IMR-90 (cell line): ENCODE results near the gene MCM6. TPM values are rescaled to one million over a fixed set of nuclear protein-coding genes. Genes with fewer than 3 reads are reported as not detected.

Experiments used
- ATAC-seq: fragments of 200-7000 bp; cut with Tn5 transposase; 2 replicates; pipeline ENCODE4 v1.9.1; 2020; ENCODE audit warnings: low read depth, mild to moderate bottlenecking, moderate library complexity
- BruUV-seq: library from RNA; stranded (reverse); fragments of 400-500 nt; replicated peaks from 2 replicates; lab custom pipeline; 2021; lab: Mats Ljungman, UMichigan
- CTCF ChIA-PET: fragments of 300-600 bp; formaldehyde crosslinking; extraction: SDS; loops from one replicate; lab custom pipeline; 2021; ENCODE audit warnings: antibody characterized with exemption; lab: Yijun Ruan, JAX
- POLR2A ChIA-PET: fragments of 300-600 bp; sonication (Branson Sonifier 250); formaldehyde crosslinking; loops from one replicate; lab custom pipeline; 2022; ENCODE audit warnings: antibody characterized with exemption; ENCODE audit not compliant: unreplicated experiment; lab: Charles Lee
- DNase-seq: peaks from one replicate; pipeline ENCODE4 v3.0.0; 2013
- H2AFZ ChIP-seq: replicated peaks from 2 replicates; pipeline ENCODE3; 2013; ENCODE audit warnings: low read length, mild to moderate bottlenecking; ENCODE audit not compliant: poor library complexity
- H2AK5ac ChIP-seq: 2 replicates; pipeline ENCODE4 v1.6.1; 2013; ENCODE audit warnings: low read depth, low read length, inconsistent platforms
- H2AK9ac ChIP-seq: replicated peaks from 2 replicates; pipeline ENCODE3; 2013; ENCODE audit warnings: mild to moderate bottlenecking, low read depth, low read length, moderate library complexity; ENCODE audit not compliant: poor library complexity
- H2BK120ac ChIP-seq: 2 replicates; pipeline ENCODE4 v1.6.1; 2013; ENCODE audit warnings: low read depth, low read length, inconsistent platforms
- H2BK15ac ChIP-seq: 3 replicates; pipeline ENCODE4 v1.6.1; 2013; ENCODE audit warnings: low read depth, low read length, inconsistent platforms
- H2BK20ac ChIP-seq: 2 replicates; pipeline ENCODE4 v1.6.1; 2013; ENCODE audit warnings: low read depth, mild to moderate bottlenecking, inconsistent platforms, low read length, moderate library complexity
- H2BK5ac ChIP-seq: 2 replicates; pipeline ENCODE4 v1.6.1; 2013; ENCODE audit warnings: mild to moderate bottlenecking, low read depth, low read length, inconsistent platforms; ENCODE audit not compliant: poor library complexity, severe bottlenecking
- H3K14ac ChIP-seq: replicated peaks from 2 replicates; pipeline ENCODE4 v1.6.1; 2013; ENCODE audit warnings: low read depth, low read length, inconsistent platforms
- H3K18ac ChIP-seq: 2 replicates; pipeline ENCODE4 v1.6.1; 2013; ENCODE audit warnings: low read depth, low read length, control low read depth
- H3K23ac ChIP-seq: 2 replicates; pipeline ENCODE4 v1.6.1; 2013; ENCODE audit warnings: low read depth, low read length, inconsistent platforms
- H3K27ac ChIP-seq: 2 replicates; pipeline ENCODE4 v1.5.1; 2013; ENCODE audit warnings: mild to moderate bottlenecking, control low read depth, low read length; ENCODE audit not compliant: insufficient read depth
- H3K27me3 ChIP-seq: 2 replicates; pipeline ENCODE4 v1.6.1; 2013; ENCODE audit warnings: low read length; ENCODE audit not compliant: control insufficient read depth, insufficient read depth
- H3K36me3 ChIP-seq: 2 replicates; pipeline ENCODE4 v1.6.1; 2013; ENCODE audit warnings: low read length, mixed read lengths; ENCODE audit not compliant: control insufficient read depth, insufficient read depth
- H3K4ac ChIP-seq: 2 replicates; pipeline ENCODE4 v1.6.1; 2013; ENCODE audit warnings: low read depth, low read length, inconsistent platforms
- H3K4me1 ChIP-seq: 2 replicates; pipeline ENCODE4 v1.6.1; 2013; ENCODE audit warnings: low read length, mixed read lengths; ENCODE audit not compliant: control insufficient read depth, insufficient read depth
- H3K4me2 ChIP-seq: 2 replicates; pipeline ENCODE4 v1.6.1; 2013; ENCODE audit warnings: low read depth, mild to moderate bottlenecking, control low read depth, low read length, moderate library complexity
- H3K4me3 ChIP-seq: 2 replicates; pipeline ENCODE4 v1.5.1; 2013; ENCODE audit warnings: low read depth, mild to moderate bottlenecking, control low read depth, low read length, moderate library complexity; ENCODE audit not compliant: insufficient read depth
- H3K56ac ChIP-seq: 2 replicates; pipeline ENCODE4 v1.6.1; 2013; ENCODE audit warnings: low read length, inconsistent platforms; ENCODE audit not compliant: insufficient read depth; ENCODE audit errors: extremely low read depth
- H3K79me1 ChIP-seq, 2 experiments: 2 replicates each; pipeline ENCODE4 v1.6.1; 2013; ENCODE audit warnings: low read length in 2 of 2, inconsistent platforms in 1 of 2, low read depth in 1 of 2
- H3K9ac ChIP-seq: 2 replicates; pipeline ENCODE4 v1.6.1; 2013; ENCODE audit warnings: low read depth, low read length, control low read depth
- H3K9me1 ChIP-seq: 2 replicates; pipeline ENCODE4 v1.6.1; 2013; ENCODE audit warnings: low read length, inconsistent platforms; ENCODE audit not compliant: insufficient read depth
- H3K9me3 ChIP-seq: 2 replicates; pipeline ENCODE4 v1.6.1; 2013; ENCODE audit warnings: low read length; ENCODE audit not compliant: control insufficient read depth, insufficient read depth
- H4K20me1 ChIP-seq: 2 replicates; pipeline ENCODE4 v1.6.1; 2013; ENCODE audit warnings: low read length, inconsistent platforms; ENCODE audit not compliant: insufficient read depth
- H4K5ac ChIP-seq: 2 replicates; pipeline ENCODE4 v1.6.1; 2013; ENCODE audit warnings: mild to moderate bottlenecking, low read depth, low read length, control low read depth
- H4K8ac ChIP-seq, 2 experiments: 2 replicates each; pipeline ENCODE4 v1.6.1; 2013; ENCODE audit warnings: low read depth in 2 of 2, low read length in 2 of 2, control low read depth in 1 of 2, inconsistent platforms in 1 of 2
- H4K91ac ChIP-seq: 2 replicates; pipeline ENCODE4 v1.6.1; 2013; ENCODE audit warnings: low read depth, low read length, inconsistent platforms; ENCODE audit not compliant: insufficient read depth
- BHLHE40 ChIP-seq: fragments of 150-350 bp; IDR thresholded peaks from 2 replicates; pipeline ENCODE4 v1.6.1; 2016; ENCODE audit warnings: mild to moderate bottlenecking, low read depth, low read length
- CEBPB ChIP-seq: IDR thresholded peaks from 2 replicates; pipeline ENCODE4 v1.6.1; 2012; ENCODE audit warnings: low read depth, low read length, improper control_type of control experiment
- CHD1 ChIP-seq: IDR thresholded peaks from 2 replicates; pipeline ENCODE4 v1.6.1; 2012; ENCODE audit warnings: low read depth, low read length, improper control_type of control experiment
- FOS ChIP-seq: fragments of 150-350 bp; IDR thresholded peaks from 2 replicates; pipeline ENCODE4 v1.6.1; 2016; ENCODE audit warnings: low read depth, low read length
- MAFK ChIP-seq: IDR thresholded peaks from 2 replicates; pipeline ENCODE4 v1.6.1; 2012; ENCODE audit warnings: low read depth, low read length, improper control_type of control experiment
- MAZ ChIP-seq: IDR thresholded peaks from 2 replicates; pipeline ENCODE4 v1.6.1; 2012; ENCODE audit warnings: low read depth, mild to moderate bottlenecking, low read length, improper control_type of control experiment, moderate library complexity, borderline replicate concordance
- MXI1 ChIP-seq: IDR thresholded peaks from 2 replicates; pipeline ENCODE4 v1.6.1; 2012; ENCODE audit warnings: low read depth, mild to moderate bottlenecking, low read length, moderate library complexity, borderline replicate concordance
- NFE2L2 ChIP-seq: fragments of 150-350 bp; IDR thresholded peaks from 2 replicates; pipeline ENCODE4 v1.6.1; 2016; ENCODE audit warnings: low read depth, mild to moderate bottlenecking, low read length
- POLR2A ChIP-seq: IDR thresholded peaks from 2 replicates; pipeline ENCODE4 v1.6.1; 2012; ENCODE audit warnings: mild to moderate bottlenecking, low read depth, low read length
- RAD21 ChIP-seq: IDR thresholded peaks from 2 replicates; pipeline ENCODE4 v1.6.1; 2012; ENCODE audit warnings: low read length, improper control_type of control experiment
- RCOR1 ChIP-seq: IDR thresholded peaks from 2 replicates; pipeline ENCODE4 v1.6.1; 2012; ENCODE audit warnings: mild to moderate bottlenecking, low read length, improper control_type of control experiment; ENCODE audit not compliant: insufficient replicate concordance
- RFX5 ChIP-seq: IDR thresholded peaks from 2 replicates; pipeline ENCODE4 v1.8.0; 2012; ENCODE audit warnings: low read depth, mild to moderate bottlenecking, low read length, moderate library complexity
- SMC3 ChIP-seq: fragments of 150-350 bp; IDR thresholded peaks from 2 replicates; pipeline ENCODE4 v1.6.1; 2016; ENCODE audit warnings: low read depth, mild to moderate bottlenecking, antibody characterized with exemption, low read length, moderate library complexity
- WGBS, 2 experiments: methylation state at CpG; one replicate each; pipeline versions ENCODE4 v1.1.5 to v1.1.7; 2013; ENCODE audit warnings: missing lambda C conversion rate in 2 of 2; ENCODE audit not compliant: insufficient read length in 1 of 2; ENCODE audit errors: extremely low coverage in 2 of 2; 5-methylcytosine and 5-hydroxymethylcytosine counted together
- dilution Hi-C: fragments of 300-500 bp; cut with HindIII; formaldehyde crosslinking; loops from one replicate; pipeline ENCODE4 v1.14.3; 2018; ENCODE audit warnings: low sequenced_read_pairs; ENCODE audit not compliant: unreplicated experiment
- in situ Hi-C: fragments of 300-500 bp; cut with MboI; formaldehyde crosslinking; loops from 3 replicates; pipeline ENCODE4 v1.14.3; 2019; ENCODE audit warnings: low sequenced_read_pairs, inconsistent platforms, mixed read lengths
- intact Hi-C: fragments of 100-400 bp; cut with micrococcal nuclease; formaldehyde crosslinking; loops from 2 replicates; pipeline ENCODE4 v1.10.0; 2022
- polyA plus RNA-seq, 3 experiments: library from polyadenylated mRNA; depleted of rRNA; stranded (reverse); fragments of >200 nt; gene quantifications; 2 replicates each; pipeline ENCODE4 v1.2.3, GENCODE V29; 2012; ENCODE audit warnings: low replicate concordance in 1 of 3
- total RNA-seq: library from RNA; depleted of rRNA; stranded (reverse); fragments of >200 nt; gene quantifications from 2 replicates; pipeline ENCODE4 v1.2.3, GENCODE V29; 2012
- TF ChIP-seq, protein P1 (sequence below): fragments of 150-350 bp; IDR thresholded peaks from 2 replicates; pipeline ENCODE4 v1.6.1; 2016; ENCODE audit warnings: low read depth, mild to moderate bottlenecking, low read length, moderate library complexity, borderline replicate concordance
- TF ChIP-seq, protein P2 (sequence below): fragments of 150-350 bp; IDR thresholded peaks from 2 replicates; pipeline ENCODE4 v1.6.1; 2017; ENCODE audit warnings: mild to moderate bottlenecking, antibody characterized with exemption, low read length, low read depth
- TF ChIP-seq, protein P3 (sequence below): conservative IDR thresholded peaks from 2 replicates; pipeline ENCODE4 v1.5.1; 2012; ENCODE audit warnings: mild to moderate bottlenecking, low read depth, low read length, improper control_type of control experiment

MCM6 gene
- total and polyA plus RNA-seq, 2 of the 4 experiments (the other 2 are of a cell fraction) = 21.4 to 29.6 TPM

DNA sequence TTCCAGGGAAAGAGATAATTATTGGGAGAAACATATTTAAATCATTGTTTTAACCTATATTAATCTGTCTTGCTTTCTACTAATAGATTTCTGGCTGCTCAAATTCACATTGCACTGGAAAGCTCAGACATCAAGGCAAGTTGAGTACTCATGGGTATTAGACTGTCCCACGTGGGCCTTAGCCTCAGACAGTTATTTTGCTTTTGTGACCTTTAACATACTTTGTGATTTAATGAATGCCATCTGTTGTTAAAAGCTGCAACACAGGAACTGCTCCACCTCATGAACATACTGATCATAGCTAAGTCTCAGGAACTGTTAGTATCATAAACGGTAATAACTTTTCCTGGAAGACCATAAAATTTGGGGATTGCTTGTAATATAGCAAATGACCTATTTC lies 36.5 kb downstream of the MCM6 start:
- Histone ChIP-seq H3K9ac (no peak overlapping the region), H3K4ac (no peak overlapping the region), H2AK9ac (no peak overlapping the region), H3K4me3 (no peak overlapping the region), H4K5ac (no peak overlapping the region), H3K9me1 (peaks cover 3% of the 10 kb centered on the region), H4K8ac (no peak overlapping the region; a peak in 1 of 4 replicates), H3K27me3 (no peaks in the 10 kb centered on the region), H4K20me1 (no peaks in the 10 kb centered on the region), H3K14ac (no peak overlapping the region), H3K23ac (no peak overlapping the region), H4K91ac (no peak overlapping the region), H3K4me2 (peak overlapping the region; percentile 18; the same call in 1 of the 2 replicates), H2AK5ac (no peak overlapping the region), H3K18ac (no peak overlapping the region), H3K27ac (no peak overlapping the region), H2BK5ac (no peak overlapping the region), H3K56ac (no peak overlapping the region), H3K9me3 (no peaks in the 10 kb centered on the region), H3K36me3 (peaks cover 4% of the 10 kb centered on the region), H2BK15ac (no peak overlapping the region), H3K4me1 (peaks cover 5% of the 10 kb centered on the region), H2BK120ac (no peak overlapping the region), H2BK20ac (no peak overlapping the region), H2AFZ (no peak overlapping the region), H3K79me1 (no peaks in the 10 kb centered on the region)
- intact Hi-C loops (loop anchor here (2.0 kb wide), 1 partner anchor 19 kb away; no protein-coding TSS in a partner anchor), dilution Hi-C loops (no loop called here), in situ Hi-C loops (no loop called here)
- DNase-seq (peak; percentile 86), ATAC-seq (peak; percentile 88)
- TF ChIP-seq POLR2A = no peak
- TF ChIP-seq BHLHE40 = no peak
- no peak for TF ChIP-seq RAD21
- TF ChIP-seq, protein P1, sequence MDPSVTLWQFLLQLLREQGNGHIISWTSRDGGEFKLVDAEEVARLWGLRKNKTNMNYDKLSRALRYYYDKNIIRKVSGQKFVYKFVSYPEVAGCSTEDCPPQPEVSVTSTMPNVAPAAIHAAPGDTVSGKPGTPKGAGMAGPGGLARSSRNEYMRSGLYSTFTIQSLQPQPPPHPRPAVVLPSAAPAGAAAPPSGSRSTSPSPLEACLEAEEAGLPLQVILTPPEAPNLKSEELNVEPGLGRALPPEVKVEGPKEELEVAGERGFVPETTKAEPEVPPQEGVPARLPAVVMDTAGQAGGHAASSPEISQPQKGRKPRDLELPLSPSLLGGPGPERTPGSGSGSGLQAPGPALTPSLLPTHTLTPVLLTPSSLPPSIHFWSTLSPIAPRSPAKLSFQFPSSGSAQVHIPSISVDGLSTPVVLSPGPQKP = no peak
- TF ChIP-seq FOS = no peak
- TF ChIP-seq RCOR1 = no peak
- TF ChIP-seq, protein P2, sequence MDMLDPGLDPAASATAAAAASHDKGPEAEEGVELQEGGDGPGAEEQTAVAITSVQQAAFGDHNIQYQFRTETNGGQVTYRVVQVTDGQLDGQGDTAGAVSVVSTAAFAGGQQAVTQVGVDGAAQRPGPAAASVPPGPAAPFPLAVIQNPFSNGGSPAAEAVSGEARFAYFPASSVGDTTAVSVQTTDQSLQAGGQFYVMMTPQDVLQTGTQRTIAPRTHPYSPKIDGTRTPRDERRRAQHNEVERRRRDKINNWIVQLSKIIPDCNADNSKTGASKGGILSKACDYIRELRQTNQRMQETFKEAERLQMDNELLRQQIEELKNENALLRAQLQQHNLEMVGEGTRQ = peak; percentile 85
- no peak for TF ChIP-seq CEBPB
- no peak for TF ChIP-seq MAFK
- TF ChIP-seq CHD1 = no peak
- TF ChIP-seq, protein P3, sequence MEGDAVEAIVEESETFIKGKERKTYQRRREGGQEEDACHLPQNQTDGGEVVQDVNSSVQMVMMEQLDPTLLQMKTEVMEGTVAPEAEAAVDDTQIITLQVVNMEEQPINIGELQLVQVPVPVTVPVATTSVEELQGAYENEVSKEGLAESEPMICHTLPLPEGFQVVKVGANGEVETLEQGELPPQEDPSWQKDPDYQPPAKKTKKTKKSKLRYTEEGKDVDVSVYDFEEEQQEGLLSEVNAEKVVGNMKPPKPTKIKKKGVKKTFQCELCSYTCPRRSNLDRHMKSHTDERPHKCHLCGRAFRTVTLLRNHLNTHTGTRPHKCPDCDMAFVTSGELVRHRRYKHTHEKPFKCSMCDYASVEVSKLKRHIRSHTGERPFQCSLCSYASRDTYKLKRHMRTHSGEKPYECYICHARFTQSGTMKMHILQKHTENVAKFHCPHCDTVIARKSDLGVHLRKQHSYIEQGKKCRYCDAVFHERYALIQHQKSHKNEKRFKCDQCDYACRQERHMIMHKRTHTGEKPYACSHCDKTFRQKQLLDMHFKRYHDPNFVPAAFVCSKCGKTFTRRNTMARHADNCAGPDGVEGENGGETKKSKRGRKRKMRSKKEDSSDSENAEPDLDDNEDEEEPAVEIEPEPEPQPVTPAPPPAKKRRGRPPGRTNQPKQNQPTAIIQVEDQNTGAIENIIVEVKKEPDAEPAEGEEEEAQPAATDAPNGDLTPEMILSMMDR = no peak
- no peak for TF ChIP-seq RFX5
- TF ChIP-seq MAZ = no peak
- TF ChIP-seq NFE2L2 = no peak
- no peak for TF ChIP-seq SMC3
- TF ChIP-seq MXI1 = peak; percentile 46; the same call in 1 of the 2 replicates
- ChIA-PET CTCF (interaction anchor here (0.6 to 1.1 kb wide), 2 partner anchors 10 to 194 kb away, joined by 3 to 4 read pairs; no protein-coding TSS in a partner anchor), POLR2A (no interaction called here)
- BruUV-seq = no TSS peak
- WGBS, 2 experiments = no CpG with 5 or more reads among the region's 2 CpGs
